ENCODE results near the gene TRIM31. TPM values are rescaled to one million over a fixed set of nuclear protein-coding genes. Genes with fewer than 3 reads are reported as not detected.
"Not testable (repeated sequence)": the region's sequence is repeated elsewhere in the genome, so short reads cannot be mapped to it uniquely, and the experiment has no call there.

Gene TRIM31
- total and polyA plus RNA-seq, 9 donors, result not detected

GRCh38 chr6:30145818-30146217 is 32.9 kb upstream of the TRIM31 start:
- no peak overlapping the region for H3K27ac ChIP-seq
- no peaks in the 10 kb centered on the region for H3K4me1 ChIP-seq (ENCODE audit: insufficient read depth)
- no peaks in the 10 kb centered on the region for H3K36me3 ChIP-seq
- WGBS, 3 donors, result 41 to 49% (median 43%) methylated on average over 7 of the region's 7 CpGs
- no peaks in the 10 kb centered on the region for H3K27me3 ChIP-seq
- intact Hi-C loops (cut with DNase I), result no loop called here
- TF ChIP-seq EP300 (IDR thresholded peaks at IDR 0.05) (no peak), POLR2A (IDR thresholded peaks at IDR 0.05) (no peak)
- no peak overlapping the region for H3K4me3 ChIP-seq
- H3K9me3 ChIP-seq, result no peaks in the 10 kb centered on the region
- DNase-seq, result no peak

GRCh38 chr6:30144811-30145210 is 31.9 kb upstream of the TRIM31 start:
- Histone ChIP-seq H3K9me3 (no peaks in the 10 kb centered on the region), H3K27ac (no peak overlapping the region), H3K36me3 (no peaks in the 10 kb centered on the region), H3K27me3 (no peaks in the 10 kb centered on the region), H3K4me3 (no peak overlapping the region), H3K4me1 (ENCODE audit: insufficient read depth) (no peaks in the 10 kb centered on the region)
- DNase-seq, result no peak
- 66 to 67% (median 67%) methylated on average over 6 of the region's 6 CpGs for WGBS, 3 donors
- intact Hi-C loops (cut with DNase I), result no loop called here
- no peak for TF ChIP-seq POLR2A (IDR thresholded peaks at IDR 0.05)
- TF ChIP-seq, protein P1, sequence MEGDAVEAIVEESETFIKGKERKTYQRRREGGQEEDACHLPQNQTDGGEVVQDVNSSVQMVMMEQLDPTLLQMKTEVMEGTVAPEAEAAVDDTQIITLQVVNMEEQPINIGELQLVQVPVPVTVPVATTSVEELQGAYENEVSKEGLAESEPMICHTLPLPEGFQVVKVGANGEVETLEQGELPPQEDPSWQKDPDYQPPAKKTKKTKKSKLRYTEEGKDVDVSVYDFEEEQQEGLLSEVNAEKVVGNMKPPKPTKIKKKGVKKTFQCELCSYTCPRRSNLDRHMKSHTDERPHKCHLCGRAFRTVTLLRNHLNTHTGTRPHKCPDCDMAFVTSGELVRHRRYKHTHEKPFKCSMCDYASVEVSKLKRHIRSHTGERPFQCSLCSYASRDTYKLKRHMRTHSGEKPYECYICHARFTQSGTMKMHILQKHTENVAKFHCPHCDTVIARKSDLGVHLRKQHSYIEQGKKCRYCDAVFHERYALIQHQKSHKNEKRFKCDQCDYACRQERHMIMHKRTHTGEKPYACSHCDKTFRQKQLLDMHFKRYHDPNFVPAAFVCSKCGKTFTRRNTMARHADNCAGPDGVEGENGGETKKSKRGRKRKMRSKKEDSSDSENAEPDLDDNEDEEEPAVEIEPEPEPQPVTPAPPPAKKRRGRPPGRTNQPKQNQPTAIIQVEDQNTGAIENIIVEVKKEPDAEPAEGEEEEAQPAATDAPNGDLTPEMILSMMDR (IDR thresholded peaks at IDR 0.05), result no peak
- TF ChIP-seq EP300 (IDR thresholded peaks at IDR 0.05), result no peak

DNA sequence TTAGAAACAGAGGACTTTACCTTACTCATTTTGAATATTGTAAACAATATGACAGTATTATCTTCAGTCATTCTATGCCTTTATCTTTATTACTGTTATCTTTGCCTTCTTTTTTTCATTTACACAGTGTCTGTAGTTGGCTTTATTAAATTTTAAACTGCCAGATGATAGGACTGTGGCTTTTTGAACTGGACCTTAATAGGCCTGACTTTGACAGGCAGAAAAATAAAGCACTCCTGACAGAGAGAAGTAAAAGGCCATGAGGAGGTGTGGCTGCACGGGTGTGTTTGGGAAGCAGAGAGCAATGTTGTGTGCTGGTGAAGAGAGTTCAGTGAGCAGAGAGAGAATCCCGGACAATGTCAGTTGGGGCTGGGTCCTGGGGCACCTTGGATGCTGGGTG is 30.9 kb upstream of the TRIM31 start:
- no peaks in the 10 kb centered on the region for H3K36me3 ChIP-seq
- H3K9me3 ChIP-seq, result no peaks in the 10 kb centered on the region
- H3K27me3 ChIP-seq, result no peaks in the 10 kb centered on the region
- no peak for DNase-seq
- H3K4me3 ChIP-seq, result no peak overlapping the region
- no peaks in the 10 kb centered on the region for H3K4me1 ChIP-seq (ENCODE audit: insufficient read depth)
- intact Hi-C loops (cut with DNase I), result no loop called here
- H3K27ac ChIP-seq, result no peak overlapping the region
- TF ChIP-seq, protein P1 (IDR thresholded peaks at IDR 0.05), result no peak
- TF ChIP-seq POLR2A (IDR thresholded peaks at IDR 0.05) (no peak), EP300 (IDR thresholded peaks at IDR 0.05) (no peak)
- 43 to 53% (median 45%) methylated on average over 2 of the region's 2 CpGs for WGBS, 3 donors

- 53 to 64% (median 56%) methylated on average over 3 of the region's 3 CpGs for WGBS, 3 donors
- Histone ChIP-seq H3K27me3 (no peaks in the 10 kb centered on the region), H3K9me3 (no peaks in the 10 kb centered on the region), H3K4me1 (ENCODE audit: insufficient read depth) (no peaks in the 10 kb centered on the region), H3K36me3 (no peaks in the 10 kb centered on the region), H3K4me3 (no peak overlapping the region), H3K27ac (no peak overlapping the region)
- no peak for DNase-seq
- intact Hi-C loops (cut with DNase I), result no loop called here
- TF ChIP-seq POLR2A (IDR thresholded peaks at IDR 0.05) (no peak), EP300 (IDR thresholded peaks at IDR 0.05) (no peak)
- TF ChIP-seq, protein P1 (IDR thresholded peaks at IDR 0.05), result no peak
These were observed 29.8 kb upstream of the TRIM31 start for GRCh38 chr6:30142665-30143064.

DNA sequence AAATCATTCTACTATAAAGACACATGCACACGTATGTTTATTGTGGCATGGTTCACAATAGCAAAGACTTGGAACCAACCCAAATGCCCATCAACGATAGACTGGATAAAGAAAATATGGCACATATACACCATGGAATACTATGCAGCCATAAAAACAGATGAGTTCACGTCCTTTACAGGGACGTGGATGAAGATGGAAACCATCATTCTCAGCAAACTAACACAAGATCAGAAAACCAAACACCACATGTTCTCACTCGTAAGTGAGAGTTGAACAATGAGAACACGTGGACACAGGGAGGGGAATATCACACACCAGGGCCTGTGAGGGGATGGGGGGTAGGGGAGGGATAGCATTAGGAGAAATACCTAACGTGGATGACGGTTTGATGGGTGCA is 27.4 kb upstream of the TRIM31 start:
- DNase-seq; H3K27me3 ChIP-seq; H3K4me1 ChIP-seq (ENCODE audit: insufficient read depth); intact Hi-C loops (cut with DNase I); H3K36me3 ChIP-seq; H3K27ac ChIP-seq; H3K9me3 ChIP-seq; H3K4me3 ChIP-seq: not testable (repeated sequence)
- WGBS, 3 donors, result 82 to 85% (median 84%) methylated on average over 8 of the region's 8 CpGs
